Hepatocyte (in vitro differentiated cells): Measurements from ENCODE around the gene IL1R1. TPM values are rescaled to one million over a fixed set of nuclear protein-coding genes. Genes with fewer than 3 reads are reported as not detected.

ENCODE experiments used
- DNase-seq: peaks from one replicate; pipeline ENCODE4 v3.0.0-alpha.2; 2016; ENCODE audit warnings: low spot score
- H2AFZ ChIP-seq: fragments of 200-600 bp; sonication (generic); 2 replicates; pipeline ENCODE4 v1.6.0; 2016; ENCODE audit warnings: antibody characterized with exemption, mild to moderate bottlenecking
- H3K27ac ChIP-seq: fragments of 200-600 bp; sonication (generic); 2 replicates; pipeline ENCODE4 v1.5.1; 2016; ENCODE audit warnings: mild to moderate bottlenecking
- H3K27me3 ChIP-seq: fragments of 200-600 bp; sonication (generic); 2 replicates; pipeline ENCODE4 v1.6.1; 2016
- H3K36me3 ChIP-seq: fragments of 200-600 bp; sonication (generic); replicated peaks from 2 replicates; pipeline ENCODE4 v1.5.1; 2016; ENCODE audit warnings: low read depth; ENCODE audit not compliant: insufficient read depth
- H3K4me1 ChIP-seq: fragments of 200-600 bp; sonication (generic); 2 replicates; pipeline ENCODE4 v1.5.1; 2016; ENCODE audit warnings: mild to moderate bottlenecking, moderate library complexity; ENCODE audit not compliant: insufficient read depth
- H3K4me2 ChIP-seq: fragments of 200-600 bp; sonication (generic); 2 replicates; pipeline ENCODE4 v1.6.0; 2016
- H3K4me3 ChIP-seq: fragments of 200-600 bp; sonication (generic); 2 replicates; pipeline ENCODE4 v1.5.1; 2016; ENCODE audit warnings: mild to moderate bottlenecking
- H3K79me2 ChIP-seq: fragments of 200-600 bp; sonication (generic); 2 replicates; pipeline ENCODE4 v1.6.0; 2017; ENCODE audit warnings: mild to moderate bottlenecking
- H3K9me2 ChIP-seq: fragments of 200-600 bp; sonication (generic); replicated peaks from 2 replicates; pipeline ENCODE4 v1.6.0; 2017; ENCODE audit warnings: mild to moderate bottlenecking; ENCODE audit not compliant: insufficient read depth
- H3K9me3 ChIP-seq: fragments of 200-600 bp; sonication (generic); 2 replicates; pipeline ENCODE4 v1.5.1; 2016; ENCODE audit warnings: low read depth, mild to moderate bottlenecking
- H4K20me1 ChIP-seq: fragments of 200-600 bp; sonication (generic); 2 replicates; pipeline ENCODE4 v1.6.0; 2016; ENCODE audit warnings: mild to moderate bottlenecking; ENCODE audit not compliant: insufficient read depth, poor library complexity, severe bottlenecking
- EZH2 ChIP-seq: fragments of 200-600 bp; sonication (generic); IDR thresholded peaks from 2 replicates; pipeline ENCODE4 v1.6.1; 2016; ENCODE audit warnings: antibody characterized with exemption, mild to moderate bottlenecking, borderline replicate concordance
- EZH2phosphoT487 ChIP-seq: fragments of 200-600 bp; sonication (generic); IDR thresholded peaks from one replicate; pipeline ENCODE4 v1.6.1; 2018; ENCODE audit warnings: antibody characterized with exemption, mild to moderate bottlenecking, low read depth, moderate library complexity; ENCODE audit not compliant: unreplicated experiment, severe bottlenecking
- WGBS: methylation state at CpG from one replicate; pipeline ENCODE4 v1.1.6; 2016; ENCODE audit warnings: low lambda C conversion rate; ENCODE audit errors: missing lambda C conversion rate; 5-methylcytosine and 5-hydroxymethylcytosine counted together
- polyA plus RNA-seq: library from polyadenylated mRNA; unstranded; fragments of >200 nt; fragmentation: Nextera tagmentation; extraction: Ambion mirVana; gene quantifications from 2 replicates; pipeline ENCODE4 v1.2.1, GENCODE V29; 2016
- total RNA-seq: library from RNA; depleted of rRNA; stranded (reverse); fragments of >200 nt; gene quantifications from 2 replicates; pipeline ENCODE4 v1.2.3, GENCODE V29; 2014
- TF ChIP-seq, protein P1 (sequence below): fragments of 200-600 bp; sonication (generic); IDR thresholded peaks from 2 replicates; pipeline ENCODE4 v1.5.1; 2016; ENCODE audit warnings: antibody characterized with exemption, mild to moderate bottlenecking; ENCODE audit not compliant: poor library complexity

IL1R1 gene
- total and polyA plus RNA-seq, 2 experiments from 2014 or later, result 49.6 to 72.8 TPM

- no peak for DNase-seq
- Histone ChIP-seq H4K20me1 (no peaks in the 10 kb centered on the region), H2AFZ (no peak overlapping the region), H3K79me2 (no peaks in the 10 kb centered on the region), H3K4me2 (no peak overlapping the region), H3K36me3 (no peaks in the 10 kb centered on the region), H3K4me1 (no peaks in the 10 kb centered on the region), H3K4me3 (no peak overlapping the region), H3K27ac (no peak overlapping the region), H3K9me3 (no peaks in the 10 kb centered on the region), H3K27me3 (no peaks in the 10 kb centered on the region), H3K9me2 (no peaks in the 10 kb centered on the region)
- WGBS, result 95% methylated on average over 5 of the region's 5 CpGs
- TF ChIP-seq, protein P1, sequence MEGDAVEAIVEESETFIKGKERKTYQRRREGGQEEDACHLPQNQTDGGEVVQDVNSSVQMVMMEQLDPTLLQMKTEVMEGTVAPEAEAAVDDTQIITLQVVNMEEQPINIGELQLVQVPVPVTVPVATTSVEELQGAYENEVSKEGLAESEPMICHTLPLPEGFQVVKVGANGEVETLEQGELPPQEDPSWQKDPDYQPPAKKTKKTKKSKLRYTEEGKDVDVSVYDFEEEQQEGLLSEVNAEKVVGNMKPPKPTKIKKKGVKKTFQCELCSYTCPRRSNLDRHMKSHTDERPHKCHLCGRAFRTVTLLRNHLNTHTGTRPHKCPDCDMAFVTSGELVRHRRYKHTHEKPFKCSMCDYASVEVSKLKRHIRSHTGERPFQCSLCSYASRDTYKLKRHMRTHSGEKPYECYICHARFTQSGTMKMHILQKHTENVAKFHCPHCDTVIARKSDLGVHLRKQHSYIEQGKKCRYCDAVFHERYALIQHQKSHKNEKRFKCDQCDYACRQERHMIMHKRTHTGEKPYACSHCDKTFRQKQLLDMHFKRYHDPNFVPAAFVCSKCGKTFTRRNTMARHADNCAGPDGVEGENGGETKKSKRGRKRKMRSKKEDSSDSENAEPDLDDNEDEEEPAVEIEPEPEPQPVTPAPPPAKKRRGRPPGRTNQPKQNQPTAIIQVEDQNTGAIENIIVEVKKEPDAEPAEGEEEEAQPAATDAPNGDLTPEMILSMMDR, result no peak
- TF ChIP-seq EZH2 (no peak), EZH2phosphoT487 (no peak)
Measured at GRCh38 chr2:102171946-102172345, 29.4 kb downstream of the IL1R1 start.

DNA sequence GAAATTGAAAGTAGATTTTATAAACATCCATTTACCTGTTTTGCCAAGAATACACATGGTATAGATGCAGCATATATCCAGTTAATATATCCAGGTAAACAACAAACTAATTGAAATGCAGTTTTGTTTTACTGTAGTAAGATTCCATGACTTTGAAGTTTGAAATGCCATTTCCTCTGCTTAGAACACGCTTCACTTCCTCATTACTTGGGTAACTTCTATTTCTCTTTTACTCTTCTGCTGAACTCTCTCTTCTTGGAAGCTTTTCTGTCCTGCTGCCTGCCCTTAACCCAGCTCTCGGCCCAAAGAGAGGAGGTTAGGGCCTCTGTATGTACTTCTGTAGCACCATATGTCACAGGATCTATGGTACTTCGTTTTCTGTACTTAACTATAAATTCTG is 30.2 kb downstream of the IL1R1 start:
- H3K27me3 ChIP-seq, result no peaks in the 10 kb centered on the region
- no peaks in the 10 kb centered on the region for H3K4me1 ChIP-seq
- H4K20me1 ChIP-seq, result no peaks in the 10 kb centered on the region
- no peaks in the 10 kb centered on the region for H3K36me3 ChIP-seq
- DNase-seq, result no peak
- no peaks in the 10 kb centered on the region for H3K9me2 ChIP-seq
- no peak overlapping the region for H2AFZ ChIP-seq
- H3K4me2 ChIP-seq, result no peak overlapping the region
- no peak overlapping the region for H3K4me3 ChIP-seq
- H3K27ac ChIP-seq, result no peak overlapping the region
- TF ChIP-seq, protein P1, result no peak
- TF ChIP-seq EZH2 (no peak), EZH2phosphoT487 (no peak)
- no peaks in the 10 kb centered on the region for H3K9me3 ChIP-seq
- no peaks in the 10 kb centered on the region for H3K79me2 ChIP-seq
- WGBS, result 88% methylated on average over 3 of the region's 3 CpGs

GRCh38 chr2:102176172-102176571 is 33.6 kb downstream of the IL1R1 start:
- no peak overlapping the region for H3K27ac ChIP-seq
- no peaks in the 10 kb centered on the region for H3K36me3 ChIP-seq
- H3K9me2 ChIP-seq, result no peaks in the 10 kb centered on the region
- no peaks in the 10 kb centered on the region for H4K20me1 ChIP-seq
- no peaks in the 10 kb centered on the region for H3K9me3 ChIP-seq
- peaks cover 5% of the 10 kb centered on the region for H3K4me1 ChIP-seq
- no peak for DNase-seq
- H3K4me2 ChIP-seq, result no peak overlapping the region
- H2AFZ ChIP-seq, result no peak overlapping the region
- no peak overlapping the region for H3K4me3 ChIP-seq
- TF ChIP-seq, protein P1, result no peak
- TF ChIP-seq EZH2phosphoT487 (no peak), EZH2 (no peak)
- H3K27me3 ChIP-seq, result no peaks in the 10 kb centered on the region
- WGBS, result 90% methylated on average over 3 of the region's 3 CpGs
- no peaks in the 10 kb centered on the region for H3K79me2 ChIP-seq
